GM10248 (cell line): Measurements from ENCODE around the gene SFSWAP.

Source experiments
- CTCF ChIA-PET: fragments of 300-600 bp; sonication (Branson Sonifier 250); formaldehyde crosslinking; extraction: SDS; loops from one replicate; lab custom pipeline; 2021; ENCODE audit warnings: antibody characterized with exemption; lab: Yijun Ruan, JAX
- POLR2A ChIA-PET: fragments of 350-650 bp; sonication (Branson Sonifier 250); formaldehyde crosslinking; extraction: SDS; loops from one replicate; lab custom pipeline; 2020; ENCODE audit warnings: antibody characterized with exemption; lab: Yijun Ruan, JAX
- DNase-seq: peaks from one replicate; pipeline ENCODE4 v3.0.0; 2012; ENCODE audit errors: extremely low spot score
- TF ChIP-seq, protein P1 (sequence below): IDR thresholded peaks from 2 replicates; pipeline ENCODE4 v1.5.1; 2012; ENCODE audit warnings: mild to moderate bottlenecking, low read depth; ENCODE audit errors: extremely low read depth, missing control alignments, control extremely low read depth

SFSWAP gene

DNA sequence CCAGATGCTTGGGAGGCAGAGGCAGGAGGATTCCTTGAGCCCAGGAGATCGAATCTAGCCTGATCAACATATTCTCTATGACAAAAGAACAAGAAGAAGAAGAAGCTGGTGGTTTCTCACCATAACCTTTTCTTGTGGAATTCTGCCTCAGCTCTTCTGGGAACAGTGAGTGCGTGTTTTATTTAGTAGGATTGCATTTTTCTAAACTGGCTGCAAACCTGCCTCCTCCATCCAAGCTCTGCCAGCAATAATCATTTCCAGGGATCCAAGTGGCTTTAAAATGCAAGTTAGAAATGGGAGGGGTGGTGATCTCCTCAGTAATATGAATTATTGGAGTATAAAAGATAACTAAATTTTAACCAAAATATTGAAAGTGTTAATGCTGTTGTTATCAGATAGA, 71.2 kb downstream of the SFSWAP start:
- no peak for DNase-seq
- TF ChIP-seq, protein P1, sequence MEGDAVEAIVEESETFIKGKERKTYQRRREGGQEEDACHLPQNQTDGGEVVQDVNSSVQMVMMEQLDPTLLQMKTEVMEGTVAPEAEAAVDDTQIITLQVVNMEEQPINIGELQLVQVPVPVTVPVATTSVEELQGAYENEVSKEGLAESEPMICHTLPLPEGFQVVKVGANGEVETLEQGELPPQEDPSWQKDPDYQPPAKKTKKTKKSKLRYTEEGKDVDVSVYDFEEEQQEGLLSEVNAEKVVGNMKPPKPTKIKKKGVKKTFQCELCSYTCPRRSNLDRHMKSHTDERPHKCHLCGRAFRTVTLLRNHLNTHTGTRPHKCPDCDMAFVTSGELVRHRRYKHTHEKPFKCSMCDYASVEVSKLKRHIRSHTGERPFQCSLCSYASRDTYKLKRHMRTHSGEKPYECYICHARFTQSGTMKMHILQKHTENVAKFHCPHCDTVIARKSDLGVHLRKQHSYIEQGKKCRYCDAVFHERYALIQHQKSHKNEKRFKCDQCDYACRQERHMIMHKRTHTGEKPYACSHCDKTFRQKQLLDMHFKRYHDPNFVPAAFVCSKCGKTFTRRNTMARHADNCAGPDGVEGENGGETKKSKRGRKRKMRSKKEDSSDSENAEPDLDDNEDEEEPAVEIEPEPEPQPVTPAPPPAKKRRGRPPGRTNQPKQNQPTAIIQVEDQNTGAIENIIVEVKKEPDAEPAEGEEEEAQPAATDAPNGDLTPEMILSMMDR: no peak
- CTCF ChIA-PET: interaction anchor here (1.0 kb wide), 1 partner anchor 9 kb away, joined by 3 read pairs; no protein-coding TSS in a partner anchor
- POLR2A ChIA-PET: no interaction called here

DNA sequence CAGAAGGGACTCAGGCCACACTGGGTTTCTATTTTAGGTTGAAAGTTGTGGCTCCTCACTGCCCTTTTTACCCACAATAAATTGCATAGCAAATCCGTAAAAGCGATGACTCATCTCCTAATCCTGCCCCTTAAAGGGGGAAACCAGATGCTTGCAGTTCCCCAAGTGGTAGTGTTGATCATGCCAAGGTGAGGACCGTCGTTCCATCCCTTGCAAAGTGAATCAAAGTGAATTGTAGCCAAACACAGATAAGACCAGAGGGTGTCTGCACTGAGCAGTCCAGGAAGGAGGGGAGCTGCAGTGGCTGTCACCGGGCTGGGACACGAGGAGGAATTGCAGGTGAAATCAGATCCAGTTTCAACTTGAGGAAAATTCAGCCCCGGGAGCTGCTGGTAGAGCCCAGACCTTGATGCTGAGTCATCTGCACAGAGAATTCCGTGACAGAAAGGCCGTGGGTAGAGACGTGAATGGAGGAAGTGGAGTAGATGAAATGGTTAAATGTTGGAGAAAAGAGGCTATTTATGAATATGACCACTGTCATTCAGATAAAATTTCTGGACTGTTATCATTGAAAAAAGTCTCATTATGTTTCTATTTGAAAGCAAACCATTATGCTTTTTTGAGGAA, 73.1 kb downstream of the SFSWAP start:
- peak; percentile 58 for DNase-seq
- ChIA-PET POLR2A (no interaction called here), CTCF (interaction anchor here (1.2 kb wide), 1 partner anchor 10 kb away, joined by 5 read pairs; no protein-coding TSS in a partner anchor)
- TF ChIP-seq, protein P1: no peak

DNA sequence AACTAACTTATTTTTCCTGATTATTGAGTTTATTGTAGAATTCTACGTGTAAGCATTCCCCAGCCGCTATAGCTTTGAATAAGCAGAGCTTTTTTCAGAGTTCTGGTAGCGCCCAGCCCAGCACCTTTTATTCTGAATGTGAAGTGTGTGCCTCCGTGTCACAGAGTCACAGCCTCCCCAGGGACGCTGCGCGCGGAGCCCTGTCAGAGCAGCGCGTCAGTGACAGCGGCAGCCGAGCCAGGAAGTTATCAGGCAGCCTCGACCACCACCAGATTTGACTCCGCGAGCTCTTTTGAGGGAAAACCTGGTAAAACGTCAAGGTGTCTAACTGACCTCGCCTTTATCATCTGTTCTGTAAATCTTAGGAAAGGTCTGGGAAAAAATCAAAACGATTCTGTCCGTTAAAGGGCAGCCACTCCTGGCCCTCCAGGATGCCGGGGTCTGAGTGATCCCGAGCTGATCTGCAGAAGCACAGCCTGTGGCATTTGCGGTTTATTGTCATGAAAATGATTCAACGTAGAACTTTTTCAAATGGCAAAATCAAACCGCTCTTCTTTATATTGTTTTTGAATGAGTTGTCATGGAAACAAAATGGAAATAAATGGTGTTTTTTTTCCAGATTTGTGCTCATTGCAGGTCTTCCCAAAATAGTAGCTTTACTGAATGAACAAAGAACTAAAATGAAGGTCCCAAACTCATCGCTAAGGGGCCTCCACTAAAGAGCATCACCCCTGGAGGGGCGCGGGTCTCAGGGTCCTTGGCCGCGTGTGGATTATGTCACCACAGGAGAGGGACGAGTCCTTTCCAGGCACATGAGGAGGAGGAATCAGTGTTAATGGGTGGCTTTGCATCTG, 74.2 kb downstream of the SFSWAP start:
- CTCF ChIA-PET: interaction anchor here (0.6 to 1.2 kb wide), 3 partner anchors 11 to 46 kb away, joined by 3 to 5 read pairs (median 3); no protein-coding TSS in a partner anchor
- no peak for DNase-seq
- POLR2A ChIA-PET: no interaction called here
- TF ChIP-seq, protein P1: no peak

DNA sequence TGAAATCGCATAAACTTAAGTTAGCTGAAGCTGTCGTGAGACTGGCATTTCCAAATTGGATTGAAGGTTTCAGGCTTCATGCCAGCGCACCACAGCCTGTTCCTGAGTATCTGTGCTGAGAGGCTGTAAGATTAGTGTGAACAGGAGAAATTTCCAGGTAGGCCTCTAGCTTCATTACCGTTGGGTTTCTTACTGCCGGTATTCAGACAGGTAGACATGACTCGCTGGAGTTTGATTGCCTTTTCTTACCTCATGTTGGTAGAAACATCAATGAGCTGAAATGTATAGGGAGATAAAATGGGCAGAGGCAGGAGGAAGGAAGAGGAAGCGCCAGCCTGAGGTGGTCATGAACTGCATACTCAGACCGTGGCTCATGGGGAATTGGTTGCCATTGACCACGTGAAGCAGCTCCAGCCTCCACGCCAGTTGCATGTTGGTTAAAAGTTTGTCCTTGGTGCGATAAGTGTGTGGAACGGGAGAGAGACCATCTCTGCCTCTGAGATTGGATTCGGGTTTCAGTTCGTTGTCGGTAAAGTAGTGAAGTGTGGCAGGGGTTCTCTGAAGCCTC, 75.0 kb downstream of the SFSWAP start:
- TF ChIP-seq, protein P1: no peak
- POLR2A ChIA-PET: no interaction called here
- CTCF ChIA-PET: interaction anchor here (0.8 kb wide), 1 partner anchor 45 kb away, joined by 3 read pairs; no protein-coding TSS in a partner anchor
- DNase-seq: no peak

DNA sequence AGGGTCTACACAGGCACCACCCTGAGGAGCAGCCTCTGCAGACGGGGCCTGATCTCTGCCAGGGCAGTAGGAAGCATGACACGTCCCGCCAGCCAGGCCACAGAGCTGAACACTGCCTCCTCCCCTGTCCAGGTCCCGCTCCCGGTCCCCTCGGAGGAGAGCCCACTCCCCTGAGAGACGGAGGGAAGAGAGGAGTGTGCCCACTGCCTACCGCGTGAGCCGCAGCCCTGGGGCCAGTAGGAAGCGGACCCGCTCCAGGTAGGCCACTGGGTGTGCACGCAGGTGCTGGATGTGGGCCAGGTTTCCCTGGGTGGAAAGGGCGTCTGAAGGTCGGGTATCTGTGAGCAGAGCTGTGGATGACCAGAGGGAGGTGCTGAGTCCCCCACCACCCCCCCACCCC, 75.4 kb downstream of the SFSWAP start:
- ChIA-PET CTCF (no interaction called here), POLR2A (no interaction called here)
- DNase-seq: no peak
- TF ChIP-seq, protein P1: no peak

DNA sequence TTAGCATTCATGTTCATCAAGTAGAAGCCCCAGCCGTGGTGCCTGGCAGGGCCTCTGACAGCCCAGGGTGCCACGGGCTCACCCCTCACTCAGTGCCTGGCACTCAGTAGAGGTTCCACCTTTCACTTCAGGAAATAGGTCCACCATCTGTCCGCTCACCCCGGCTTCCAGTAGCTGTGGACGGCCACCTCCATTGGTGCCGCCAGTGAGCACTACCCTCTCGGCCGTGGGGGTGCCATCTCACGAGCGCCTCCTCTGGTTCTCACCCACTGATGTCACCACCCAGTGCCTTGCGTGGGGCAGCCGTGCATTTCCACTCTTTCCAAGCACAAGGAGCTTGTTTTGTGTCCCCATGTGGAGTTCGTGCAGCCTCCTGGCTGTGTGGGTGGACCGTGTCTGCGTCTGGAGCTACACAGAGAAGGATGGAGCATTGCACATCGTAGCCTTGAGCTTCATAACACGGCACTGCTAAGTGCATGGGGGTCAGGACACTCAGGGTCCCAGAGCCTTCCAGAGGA, 76.3 kb downstream of the SFSWAP start:
- POLR2A ChIA-PET: no interaction called here
- CTCF ChIA-PET: no interaction called here
- no peak for DNase-seq
- TF ChIP-seq, protein P1: no peak
